Keratinocyte (primary cell): ENCODE data around the gene ARHGDIB.

ENCODE experiments used
- EZH2 ChIP-seq: IDR thresholded peaks from one replicate; pipeline ENCODE4 v1.6.1; 2012; ENCODE audit warnings: inconsistent platforms, mild to moderate bottlenecking, low read length, moderate library complexity
- TF ChIP-seq, protein P1 (sequence below), 3 experiments: IDR thresholded peaks in 1 of 3; conservative IDR thresholded peaks in 1 of 3; optimal IDR thresholded peaks in 1 of 3; 2 replicates in 2 of 3; 3 replicates in 1 of 3; pipeline versions ENCODE3 to v1.5.1; 2011; ENCODE audit warnings: low read length in 3 of 3, mild to moderate bottlenecking in 3 of 3, moderate library complexity in 2 of 3, control low read depth in 1 of 3, inconsistent platforms in 1 of 3; ENCODE audit not compliant: insufficient read depth in 2 of 3; ENCODE audit errors: extremely low read depth in 1 of 3

DNA sequence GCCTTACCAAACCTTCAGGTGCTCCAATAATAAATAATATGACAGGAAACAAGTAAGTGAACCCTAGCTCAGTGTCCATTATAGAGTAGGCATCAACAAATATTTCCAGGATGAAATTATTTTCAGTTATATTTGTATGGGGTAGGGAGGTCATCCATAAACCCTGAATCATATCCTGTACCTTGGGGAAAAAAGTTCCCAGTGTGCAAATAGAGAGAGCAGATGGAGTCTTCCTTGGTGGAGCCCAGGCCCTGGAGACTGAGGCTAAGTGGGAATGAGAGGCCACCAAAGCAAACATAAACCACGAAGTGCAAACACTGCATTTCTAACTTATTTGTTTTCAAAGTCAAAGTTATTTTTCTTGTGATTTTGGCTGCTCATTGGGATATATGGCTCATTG lies 14.5 kb downstream of the ARHGDIB start:
- TF ChIP-seq, protein P1, sequence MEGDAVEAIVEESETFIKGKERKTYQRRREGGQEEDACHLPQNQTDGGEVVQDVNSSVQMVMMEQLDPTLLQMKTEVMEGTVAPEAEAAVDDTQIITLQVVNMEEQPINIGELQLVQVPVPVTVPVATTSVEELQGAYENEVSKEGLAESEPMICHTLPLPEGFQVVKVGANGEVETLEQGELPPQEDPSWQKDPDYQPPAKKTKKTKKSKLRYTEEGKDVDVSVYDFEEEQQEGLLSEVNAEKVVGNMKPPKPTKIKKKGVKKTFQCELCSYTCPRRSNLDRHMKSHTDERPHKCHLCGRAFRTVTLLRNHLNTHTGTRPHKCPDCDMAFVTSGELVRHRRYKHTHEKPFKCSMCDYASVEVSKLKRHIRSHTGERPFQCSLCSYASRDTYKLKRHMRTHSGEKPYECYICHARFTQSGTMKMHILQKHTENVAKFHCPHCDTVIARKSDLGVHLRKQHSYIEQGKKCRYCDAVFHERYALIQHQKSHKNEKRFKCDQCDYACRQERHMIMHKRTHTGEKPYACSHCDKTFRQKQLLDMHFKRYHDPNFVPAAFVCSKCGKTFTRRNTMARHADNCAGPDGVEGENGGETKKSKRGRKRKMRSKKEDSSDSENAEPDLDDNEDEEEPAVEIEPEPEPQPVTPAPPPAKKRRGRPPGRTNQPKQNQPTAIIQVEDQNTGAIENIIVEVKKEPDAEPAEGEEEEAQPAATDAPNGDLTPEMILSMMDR (optimal IDR thresholded peaks at IDR 0.05 in 1 of 3, IDR thresholded peaks at IDR 0.05 in 1 of 3, conservative IDR thresholded peaks at IDR 0.05 in 1 of 3; ENCODE audit: extremely low read depth in 1 of 3, insufficient read depth in 2 of 3, low read length in 3 of 3), result no peak
- no peak for TF ChIP-seq EZH2
